SK-N-SH treated with all-trans-retinoic acid at 6 μM for 48 hours (cell line): ENCODE data around the gene C13orf46.

Experiments
- ARNTL ChIP-seq: fragments of 450-650 bp; formaldehyde crosslinking; IDR thresholded peaks from 2 replicates; pipeline ENCODE4 v1.5.0; 2020; ENCODE audit warnings: low read depth, mild to moderate bottlenecking, moderate library complexity, borderline replicate concordance
- CREB5 ChIP-seq: fragments of 250-450 bp; sonication (Bioruptor Pico); IDR thresholded peaks from 2 replicates; pipeline ENCODE4 v1.5.1; 2020; ENCODE audit warnings: low read depth, mild to moderate bottlenecking, moderate library complexity
- RARB ChIP-seq: fragments of 250-450 bp; sonication (Bioruptor Pico); IDR thresholded peaks from 2 replicates; pipeline ENCODE4 v1.8.0; 2021; ENCODE audit warnings: mild to moderate bottlenecking, moderate library complexity
- SNAI2 ChIP-seq: fragments of 250-450 bp; sonication (Bioruptor Pico); IDR thresholded peaks from 2 replicates; pipeline ENCODE4 v1.5.0; 2020; ENCODE audit warnings: mild to moderate bottlenecking, moderate library complexity
- TF ChIP-seq, protein P1 (sequence below): fragments of 250-450 bp; sonication (Bioruptor Pico); IDR thresholded peaks from 2 replicates; pipeline ENCODE4 v1.8.0; 2020; ENCODE audit warnings: mild to moderate bottlenecking, moderate library complexity, borderline replicate concordance

GRCh38 chr13:114012141-114012540, 38.3 kb upstream of the C13orf46 start:
- TF ChIP-seq SNAI2 (CRISPR knock-in tag) (no peak), ARNTL (no peak), RARB (no peak), CREB5 (CRISPR knock-in tag) (no peak)
- TF ChIP-seq, protein P1, sequence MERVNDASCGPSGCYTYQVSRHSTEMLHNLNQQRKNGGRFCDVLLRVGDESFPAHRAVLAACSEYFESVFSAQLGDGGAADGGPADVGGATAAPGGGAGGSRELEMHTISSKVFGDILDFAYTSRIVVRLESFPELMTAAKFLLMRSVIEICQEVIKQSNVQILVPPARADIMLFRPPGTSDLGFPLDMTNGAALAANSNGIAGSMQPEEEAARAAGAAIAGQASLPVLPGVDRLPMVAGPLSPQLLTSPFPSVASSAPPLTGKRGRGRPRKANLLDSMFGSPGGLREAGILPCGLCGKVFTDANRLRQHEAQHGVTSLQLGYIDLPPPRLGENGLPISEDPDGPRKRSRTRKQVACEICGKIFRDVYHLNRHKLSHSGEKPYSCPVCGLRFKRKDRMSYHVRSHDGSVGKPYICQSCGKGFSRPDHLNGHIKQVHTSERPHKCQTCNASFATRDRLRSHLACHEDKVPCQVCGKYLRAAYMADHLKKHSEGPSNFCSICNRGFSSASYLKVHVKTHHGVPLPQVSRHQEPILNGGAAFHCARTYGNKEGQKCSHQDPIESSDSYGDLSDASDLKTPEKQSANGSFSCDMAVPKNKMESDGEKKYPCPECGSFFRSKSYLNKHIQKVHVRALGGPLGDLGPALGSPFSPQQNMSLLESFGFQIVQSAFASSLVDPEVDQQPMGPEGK: no peak
